Fibroblast of pulmonary artery (primary cell): Measurements from ENCODE around the gene NECAB2.

ENCODE experiments used
- DNase-seq: peaks from one replicate; pipeline ENCODE4 v3.0.0-alpha.2; 2010; ENCODE audit warnings: low read depth
- H3K4me3 ChIP-seq: replicated peaks from 2 replicates; pipeline ENCODE4 v1.5.1; 2011; ENCODE audit warnings: low read depth, mild to moderate bottlenecking, control low read depth, low read length, moderate library complexity
- CTCF ChIP-seq: IDR thresholded peaks from 2 replicates; pipeline ENCODE4 v1.5.1; 2011; ENCODE audit warnings: mild to moderate bottlenecking, control low read depth, low read length, inconsistent platforms; ENCODE audit errors: missing control alignments

NECAB2 gene

GRCh38 chr16:84033251-84034195 is 65.5 kb downstream of the NECAB2 start:
- TF ChIP-seq CTCF: no peak
- no peak overlapping the region for H3K4me3 ChIP-seq
- DNase-seq: no peak

- no peak for DNase-seq
- no peak overlapping the region for H3K4me3 ChIP-seq
- no peak for TF ChIP-seq CTCF
These were observed 66.5 kb downstream of the NECAB2 start for GRCh38 chr16:84034516-84034915.

- no peak for TF ChIP-seq CTCF
- H3K4me3 ChIP-seq: no peak overlapping the region
- DNase-seq: no peak
These were observed 68.1 kb downstream of the NECAB2 start for GRCh38 chr16:84036131-84036530.

GRCh38 chr16:84036982-84037425 is 69.0 kb downstream of the NECAB2 start:
- no peak for TF ChIP-seq CTCF
- no peak overlapping the region for H3K4me3 ChIP-seq
- DNase-seq: no peak

GRCh38 chr16:84038469-84038868 is 70.4 kb downstream of the NECAB2 start:
- TF ChIP-seq CTCF: no peak
- H3K4me3 ChIP-seq: no peak overlapping the region
- no peak for DNase-seq

GRCh38 chr16:84039696-84040095 is 71.7 kb downstream of the NECAB2 start:
- H3K4me3 ChIP-seq: no peak overlapping the region
- TF ChIP-seq CTCF: no peak
- no peak for DNase-seq
